Neutrophil (primary cell): ENCODE results near the gene SPRY1.

ENCODE experiments used
- H3K27ac ChIP-seq: fragments of 200-600 bp; sonication (generic); 2 replicates; pipeline ENCODE4 v1.5.1; 2016; ENCODE audit warnings: mild to moderate bottlenecking, moderate library complexity
- H3K27me3 ChIP-seq: fragments of 200-600 bp; sonication (generic); 2 replicates; pipeline ENCODE4 v1.6.0; 2016; ENCODE audit warnings: mild to moderate bottlenecking
- H3K36me3 ChIP-seq: fragments of 200-600 bp; sonication (generic); 2 replicates; pipeline ENCODE4 v1.5.1; 2017
- H3K4me1 ChIP-seq, 2 experiments: fragments of 200-600 bp in 1 of 2; sonication (generic) in 1 of 2; 1 replicate in 1 of 2; 2 replicates in 1 of 2; pipeline versions ENCODE4 v1.5.1 to v1.6.1; 2013 to 2016; ENCODE audit warnings: low read depth in 1 of 2, low read length in 1 of 2, mild to moderate bottlenecking in 1 of 2, moderate library complexity in 1 of 2; ENCODE audit not compliant: control insufficient read depth in 1 of 2, insufficient read depth in 1 of 2
- H3K4me3 ChIP-seq, 2 experiments: fragments of 200-600 bp in 1 of 2; sonication (generic) in 1 of 2; 1 replicate in 1 of 2; 2 replicates in 1 of 2; pipeline ENCODE4 v1.5.1; 2013 to 2016; ENCODE audit warnings: low read depth in 1 of 2, low read length in 1 of 2, mild to moderate bottlenecking in 1 of 2, moderate library complexity in 1 of 2
- H3K9me3 ChIP-seq: fragments of 200-600 bp; sonication (generic); 2 replicates; pipeline ENCODE4 v1.5.1; 2016
- TF ChIP-seq, protein P1 (sequence below): fragments of 200-600 bp; sonication (generic); IDR thresholded peaks from 2 replicates; pipeline ENCODE4 v1.5.1; 2016; ENCODE audit warnings: antibody characterized with exemption

Gene SPRY1

DNA sequence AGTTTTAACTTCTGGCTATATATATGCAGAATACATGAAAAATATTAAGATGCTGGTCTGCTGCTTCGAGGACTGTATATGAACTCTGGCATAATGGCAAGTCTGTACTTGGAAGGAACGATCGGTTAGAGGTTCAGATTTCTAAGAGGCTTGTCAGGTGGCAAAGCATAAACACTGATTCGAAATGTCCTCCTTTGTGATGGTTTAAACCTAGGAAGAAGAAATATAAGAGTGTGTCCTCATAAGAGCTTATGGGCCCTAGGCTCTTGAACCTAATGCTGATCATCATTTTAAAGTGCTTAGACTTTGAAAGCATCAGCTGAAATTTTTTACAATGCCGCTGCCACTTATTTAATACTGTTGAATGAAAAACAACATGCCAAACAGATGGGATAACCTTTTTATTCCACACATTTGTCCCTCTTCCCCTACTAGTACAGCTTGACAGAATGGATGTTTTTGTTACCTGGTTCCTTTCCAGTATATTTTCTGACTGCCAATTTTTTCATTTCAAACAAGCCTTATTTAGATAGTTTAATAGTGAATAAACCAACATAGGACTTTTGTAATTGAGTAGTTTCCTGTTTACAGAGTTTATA, 8.8 kb downstream of the SPRY1 start:
- Histone ChIP-seq H3K27ac (no peak overlapping the region), H3K36me3 (no peaks in the 10 kb centered on the region), H3K27me3 (peaks cover 5% of the 10 kb centered on the region), H3K9me3 (no peaks in the 10 kb centered on the region), H3K4me3 (no peak overlapping the region), H3K4me1 (no peaks in the 10 kb centered on the region)
- TF ChIP-seq, protein P1, sequence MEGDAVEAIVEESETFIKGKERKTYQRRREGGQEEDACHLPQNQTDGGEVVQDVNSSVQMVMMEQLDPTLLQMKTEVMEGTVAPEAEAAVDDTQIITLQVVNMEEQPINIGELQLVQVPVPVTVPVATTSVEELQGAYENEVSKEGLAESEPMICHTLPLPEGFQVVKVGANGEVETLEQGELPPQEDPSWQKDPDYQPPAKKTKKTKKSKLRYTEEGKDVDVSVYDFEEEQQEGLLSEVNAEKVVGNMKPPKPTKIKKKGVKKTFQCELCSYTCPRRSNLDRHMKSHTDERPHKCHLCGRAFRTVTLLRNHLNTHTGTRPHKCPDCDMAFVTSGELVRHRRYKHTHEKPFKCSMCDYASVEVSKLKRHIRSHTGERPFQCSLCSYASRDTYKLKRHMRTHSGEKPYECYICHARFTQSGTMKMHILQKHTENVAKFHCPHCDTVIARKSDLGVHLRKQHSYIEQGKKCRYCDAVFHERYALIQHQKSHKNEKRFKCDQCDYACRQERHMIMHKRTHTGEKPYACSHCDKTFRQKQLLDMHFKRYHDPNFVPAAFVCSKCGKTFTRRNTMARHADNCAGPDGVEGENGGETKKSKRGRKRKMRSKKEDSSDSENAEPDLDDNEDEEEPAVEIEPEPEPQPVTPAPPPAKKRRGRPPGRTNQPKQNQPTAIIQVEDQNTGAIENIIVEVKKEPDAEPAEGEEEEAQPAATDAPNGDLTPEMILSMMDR, result no peak

GRCh38 chr4:123406872-123407271, 10.3 kb downstream of the SPRY1 start:
- no peak overlapping the region for H3K4me3 ChIP-seq
- H3K27ac ChIP-seq, result no peak overlapping the region
- TF ChIP-seq, protein P1, result no peak
- H3K36me3 ChIP-seq, result no peaks in the 10 kb centered on the region
- no peaks in the 10 kb centered on the region for H3K9me3 ChIP-seq
- no peaks in the 10 kb centered on the region for H3K4me1 ChIP-seq
- no peaks in the 10 kb centered on the region for H3K27me3 ChIP-seq

GRCh38 chr4:123408471-123409084, 12.0 kb downstream of the SPRY1 start:
- Histone ChIP-seq H3K27me3 (no peaks in the 10 kb centered on the region), H3K27ac (no peak overlapping the region), H3K4me3 (no peak overlapping the region), H3K9me3 (no peaks in the 10 kb centered on the region), H3K36me3 (no peaks in the 10 kb centered on the region), H3K4me1 (no peaks in the 10 kb centered on the region)
- TF ChIP-seq, protein P1, result no peak

- H3K9me3 ChIP-seq, result no peaks in the 10 kb centered on the region
- no peaks in the 10 kb centered on the region for H3K27me3 ChIP-seq
- H3K4me1 ChIP-seq, result no peaks in the 10 kb centered on the region
- no peak overlapping the region for H3K4me3 ChIP-seq
- TF ChIP-seq, protein P1, result no peak
- no peaks in the 10 kb centered on the region for H3K36me3 ChIP-seq
- H3K27ac ChIP-seq, result no peak overlapping the region
Measured at GRCh38 chr4:123409334-123409733, 12.7 kb downstream of the SPRY1 start.

DNA sequence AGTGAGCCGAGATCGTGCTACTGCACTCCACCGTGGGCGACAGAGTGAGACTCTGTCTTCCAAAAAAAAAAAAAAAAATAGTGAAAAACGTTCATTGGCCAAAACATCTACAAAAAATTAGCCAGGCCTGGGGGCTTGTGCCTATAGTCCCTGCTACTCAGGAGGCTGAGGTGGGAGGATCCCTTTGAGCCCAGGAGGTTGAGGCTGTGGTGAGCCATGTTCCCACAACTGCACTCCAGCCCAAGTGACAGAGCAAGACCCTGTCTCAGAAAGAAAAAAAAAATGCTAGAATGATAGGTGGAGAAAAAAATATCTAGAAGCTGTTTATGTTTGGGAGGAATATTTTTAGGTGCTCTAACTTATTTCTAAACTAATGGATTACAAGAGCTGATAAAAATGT, 14.9 kb downstream of the SPRY1 start:
- Histone ChIP-seq H3K27me3 (no peaks in the 10 kb centered on the region), H3K27ac (no peak overlapping the region), H3K36me3 (no peaks in the 10 kb centered on the region), H3K9me3 (no peaks in the 10 kb centered on the region), H3K4me3 (no peak overlapping the region), H3K4me1 (peaks cover 10 to 11% of the 10 kb centered on the region in 2 experiments)
- TF ChIP-seq, protein P1, result no peak
